GM23248 (cell line): ENCODE data around the gene USP20. TPM values are rescaled to one million over a fixed set of nuclear protein-coding genes. Genes with fewer than 3 reads are reported as not detected.

ENCODE experiments used
- DNase-seq: peaks from one replicate; pipeline ENCODE4 v3.0.0-alpha.2; 2015
- H2AFZ ChIP-seq: fragments of 200-600 bp; sonication (generic); 2 replicates; pipeline ENCODE4 v1.6.1; 2016; ENCODE audit warnings: antibody characterized with exemption
- H3F3A ChIP-seq: fragments of 200-600 bp; sonication (generic); 2 replicates; pipeline ENCODE4 v1.6.1; 2016; ENCODE audit warnings: mild to moderate bottlenecking, antibody characterized with exemption, mixed run types; ENCODE audit not compliant: insufficient read depth
- H3K27ac ChIP-seq: fragments of 200-600 bp; sonication (generic); 2 replicates; pipeline ENCODE4 v1.5.1; 2016; ENCODE audit warnings: mild to moderate bottlenecking
- H3K27me3 ChIP-seq: fragments of 200-600 bp; sonication (generic); replicated peaks from 2 replicates; pipeline ENCODE4 v1.6.1; 2016; ENCODE audit warnings: mild to moderate bottlenecking; ENCODE audit not compliant: insufficient read depth
- H3K36me3 ChIP-seq: fragments of 200-600 bp; sonication (generic); 2 replicates; pipeline ENCODE4 v1.6.1; 2016; ENCODE audit warnings: low read depth, mild to moderate bottlenecking
- H3K4me1 ChIP-seq: fragments of 200-600 bp; sonication (generic); 2 replicates; pipeline ENCODE4 v1.6.1; 2016; ENCODE audit warnings: mild to moderate bottlenecking; ENCODE audit not compliant: insufficient read depth
- H3K4me2 ChIP-seq: fragments of 200-600 bp; sonication (generic); one replicate; pipeline ENCODE4 v1.6.1; 2016; ENCODE audit warnings: mild to moderate bottlenecking; ENCODE audit not compliant: unreplicated experiment
- H3K4me3 ChIP-seq: fragments of 200-600 bp; sonication (generic); 2 replicates; pipeline ENCODE4 v1.5.1; 2016; ENCODE audit warnings: mild to moderate bottlenecking
- H3K79me2 ChIP-seq: fragments of 200-600 bp; sonication (generic); 2 replicates; pipeline ENCODE4 v1.6.1; 2016; ENCODE audit warnings: mild to moderate bottlenecking; ENCODE audit not compliant: insufficient read depth
- H3K9ac ChIP-seq: fragments of 200-600 bp; sonication (generic); 2 replicates; pipeline ENCODE4 v1.6.1; 2016; ENCODE audit warnings: mild to moderate bottlenecking
- H3K9me2 ChIP-seq: fragments of 200-600 bp; sonication (generic); 2 replicates; pipeline ENCODE4 v1.6.1; 2016; ENCODE audit warnings: mixed run types, mild to moderate bottlenecking, moderate library complexity; ENCODE audit not compliant: insufficient read depth
- H3K9me3 ChIP-seq: fragments of 200-600 bp; sonication (generic); one replicate; pipeline ENCODE4 v1.6.1; 2017; ENCODE audit warnings: low read depth
- H4K20me1 ChIP-seq: fragments of 200-600 bp; sonication (generic); 2 replicates; pipeline ENCODE4 v1.6.0; 2016; ENCODE audit not compliant: insufficient read depth
- EZH2 ChIP-seq: fragments of 200-600 bp; sonication (generic); IDR thresholded peaks from 2 replicates; pipeline ENCODE4 v1.6.1; 2018; ENCODE audit warnings: antibody characterized with exemption, mild to moderate bottlenecking; ENCODE audit not compliant: insufficient read depth, poor library complexity, severe bottlenecking
- EZH2phosphoT487 ChIP-seq: fragments of 200-600 bp; sonication (generic); IDR thresholded peaks from 2 replicates; pipeline ENCODE4 v1.6.1; 2018; ENCODE audit warnings: antibody characterized with exemption, moderate library complexity, mild to moderate bottlenecking, low read depth; ENCODE audit not compliant: insufficient read depth
- WGBS, 2 experiments: methylation state at CpG; one replicate each; pipeline ENCODE4 v1.1.6; 2015 to 2017; ENCODE audit warnings: low lambda C conversion rate in 2 of 2, low coverage in 1 of 2; ENCODE audit errors: missing lambda C conversion rate in 2 of 2; 5-methylcytosine and 5-hydroxymethylcytosine counted together
- in situ Hi-C: fragments of 300-500 bp; cut with MboI; formaldehyde crosslinking; loops from 2 replicates; pipeline ENCODE4 v1.15.0; 2020
- polyA plus RNA-seq: library from polyadenylated mRNA; unstranded; fragments of >200 nt; fragmentation: Nextera tagmentation; extraction: Ambion mirVana; gene quantifications from 2 replicates; pipeline ENCODE4 v1.2.1, GENCODE V29; 2016
- total RNA-seq: library from RNA; depleted of rRNA; stranded (reverse); fragments of >200 nt; shearing (Covaris generic); gene quantifications from 2 replicates; pipeline ENCODE4 v1.2.3, GENCODE V29; 2014

Gene USP20
- total and polyA plus RNA-seq, 2 experiments from 2014 or later = 10.3 to 15.8 TPM

DNA sequence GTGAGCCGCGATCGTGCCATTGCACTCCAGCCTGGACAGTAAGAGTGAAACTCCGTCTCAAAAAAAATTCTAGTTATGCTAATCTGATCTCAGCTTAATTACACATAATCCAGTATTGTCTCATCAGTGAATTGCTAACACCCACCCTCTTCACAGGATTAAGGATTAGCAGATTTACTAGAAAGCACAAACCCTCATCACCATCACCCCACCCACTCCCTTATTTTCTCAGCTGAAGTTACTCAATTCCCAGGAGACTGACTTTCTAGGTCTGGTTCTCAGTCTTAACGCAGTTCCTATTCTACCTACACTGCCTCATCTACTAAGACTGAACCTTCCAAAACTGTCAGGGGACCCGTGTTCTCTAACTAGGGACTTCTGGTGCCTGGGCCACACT, 23.3 kb upstream of the USP20 start:
- H3K27me3 ChIP-seq = no peaks in the 10 kb centered on the region
- H4K20me1 ChIP-seq = no peaks in the 10 kb centered on the region
- H3K4me3 ChIP-seq = no peak overlapping the region
- DNase-seq = peak; percentile 51
- no peaks in the 10 kb centered on the region for H3K9me3 ChIP-seq
- H3K4me1 ChIP-seq = no peaks in the 10 kb centered on the region
- no peak overlapping the region for H2AFZ ChIP-seq
- peaks cover 6% of the 10 kb centered on the region; the same call in 1 of the 2 replicates for H3K79me2 ChIP-seq
- no peak overlapping the region for H3K4me2 ChIP-seq
- no peaks in the 10 kb centered on the region for H3K9me2 ChIP-seq
- H3K27ac ChIP-seq = no peak overlapping the region
- in situ Hi-C loops = no loop called here
- peaks cover 9% of the 10 kb centered on the region; the same call in 1 of the 2 replicates for H3K36me3 ChIP-seq
- no peak overlapping the region for H3K9ac ChIP-seq
- peaks cover 29% of the 10 kb centered on the region for H3F3A ChIP-seq
- WGBS, 2 experiments = 87% methylated on average over 6 of the region's 6 CpGs
- no peak for TF ChIP-seq EZH2
- TF ChIP-seq EZH2phosphoT487 = no peak

DNA sequence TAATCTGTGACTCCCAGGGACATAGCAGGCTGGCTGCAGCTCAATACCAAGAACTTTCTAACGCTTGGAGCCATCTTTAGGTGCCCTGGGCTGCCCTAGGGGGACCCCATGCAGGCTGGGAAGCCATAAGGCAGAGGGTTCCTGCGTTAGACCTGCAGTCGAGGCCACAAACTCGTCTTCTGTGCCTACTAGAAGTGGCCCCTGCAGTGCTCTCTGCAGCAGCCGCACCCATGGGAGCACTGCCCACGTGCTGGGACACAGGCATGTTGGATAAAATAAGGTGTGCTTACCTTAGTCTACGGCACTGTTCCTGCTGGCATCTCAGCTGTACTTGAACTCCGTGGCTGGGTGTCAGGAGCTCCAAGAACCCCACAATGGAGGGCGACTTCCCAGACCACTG, 22.9 kb upstream of the USP20 start:
- Histone ChIP-seq H3K27me3 (no peaks in the 10 kb centered on the region), H3K4me2 (no peak overlapping the region), H3K9ac (no peak overlapping the region), H3K27ac (no peak overlapping the region), H3K79me2 (0 out of 2 replicates have a peak, but pooled peaks cover 1% of the 10 kb centered on the region), H3F3A (peaks cover 29% of the 10 kb centered on the region), H2AFZ (no peak overlapping the region), H3K4me1 (no peaks in the 10 kb centered on the region), H3K4me3 (no peak overlapping the region), H3K9me2 (no peaks in the 10 kb centered on the region), H4K20me1 (no peaks in the 10 kb centered on the region), H3K9me3 (no peaks in the 10 kb centered on the region), H3K36me3 (peaks cover 13% of the 10 kb centered on the region; the same call in 1 of the 2 replicates)
- in situ Hi-C loops = no loop called here
- TF ChIP-seq EZH2 (no peak), EZH2phosphoT487 (no peak)
- WGBS, 2 experiments = 63 to 69% methylated on average over 9 of the region's 9 CpGs
- DNase-seq = no peak

DNA sequence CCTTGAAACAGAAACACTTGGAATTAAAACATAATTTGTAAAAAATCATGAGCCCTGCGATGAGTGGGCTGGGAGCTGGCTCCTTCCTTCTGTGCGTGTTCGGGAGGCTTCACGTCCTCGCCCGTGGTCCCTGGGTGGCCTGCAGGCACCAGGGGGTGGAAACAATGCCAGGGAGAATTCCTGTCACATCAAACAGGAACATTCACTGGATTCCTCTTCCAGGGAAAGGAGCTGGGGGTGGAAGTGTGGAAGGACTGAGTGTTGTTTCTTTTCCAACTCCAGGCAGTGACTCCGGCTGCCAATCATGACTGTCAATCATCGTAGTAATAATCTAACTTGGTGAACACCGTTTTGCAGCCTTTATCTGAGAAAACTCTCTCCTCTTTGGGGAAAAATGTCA, 21.6 kb upstream of the USP20 start:
- Histone ChIP-seq H3K9me2 (no peaks in the 10 kb centered on the region), H3K79me2 (no peaks in the 10 kb centered on the region), H4K20me1 (no peaks in the 10 kb centered on the region), H3K27me3 (no peaks in the 10 kb centered on the region), H3K4me3 (no peak overlapping the region), H3F3A (peaks cover 29% of the 10 kb centered on the region), H3K9me3 (no peaks in the 10 kb centered on the region), H3K4me1 (no peaks in the 10 kb centered on the region), H3K9ac (no peak overlapping the region), H3K27ac (no peak overlapping the region), H3K36me3 (peaks cover 24% of the 10 kb centered on the region; the same call in 1 of the 2 replicates), H2AFZ (no peak overlapping the region), H3K4me2 (no peak overlapping the region)
- DNase-seq = no peak
- TF ChIP-seq EZH2 (no peak), EZH2phosphoT487 (no peak)
- 68 to 75% methylated on average over 9 of the region's 9 CpGs for WGBS, 2 experiments
- in situ Hi-C loops = no loop called here

DNA sequence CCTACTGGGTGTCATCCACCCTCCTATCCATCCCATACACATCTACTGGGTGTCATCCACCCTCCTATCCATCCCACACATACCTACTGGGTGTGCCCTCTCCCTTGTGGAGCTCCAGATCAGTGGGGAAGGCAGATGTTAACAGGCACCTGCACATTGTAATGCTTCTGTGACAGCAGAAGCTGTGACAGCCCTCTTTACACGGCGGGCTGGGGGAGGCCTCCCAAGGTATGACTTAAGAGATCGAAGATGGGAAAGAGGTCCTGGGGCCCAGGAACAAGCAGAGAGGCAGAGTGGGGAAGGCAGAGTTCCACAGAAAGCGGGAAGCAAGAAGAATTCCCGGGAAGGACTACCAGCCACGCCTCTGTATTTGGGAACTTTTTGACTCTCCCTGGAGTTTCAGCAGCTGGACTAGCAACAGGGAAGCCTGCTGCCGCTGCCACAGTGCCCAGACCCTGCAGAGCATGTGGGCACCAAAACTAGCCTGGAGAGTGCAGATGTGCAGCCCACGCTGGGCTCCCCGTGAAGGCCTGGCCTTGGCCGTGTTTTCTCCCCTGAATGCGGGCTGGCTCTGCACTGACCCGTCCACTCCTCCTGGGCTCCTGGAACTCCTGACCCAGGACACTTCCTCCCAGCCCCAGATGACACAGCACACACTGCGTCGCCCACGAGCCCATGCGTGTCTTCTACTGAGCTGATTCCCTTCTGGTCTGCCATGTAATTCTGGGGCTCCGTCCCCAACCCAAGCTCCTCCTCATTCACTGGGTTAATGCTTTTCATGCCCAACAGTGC, 20.6 kb upstream of the USP20 start:
- TF ChIP-seq EZH2 (no peak), EZH2phosphoT487 (no peak)
- no peak overlapping the region for H3K4me3 ChIP-seq
- H3K9me2 ChIP-seq = no peaks in the 10 kb centered on the region
- no peak overlapping the region for H3K27ac ChIP-seq
- no peaks in the 10 kb centered on the region for H3K27me3 ChIP-seq
- H3K4me1 ChIP-seq = no peaks in the 10 kb centered on the region
- peaks cover 24% of the 10 kb centered on the region; the same call in 1 of the 2 replicates for H3K36me3 ChIP-seq
- H3F3A ChIP-seq = peaks cover 29% of the 10 kb centered on the region
- H3K9me3 ChIP-seq = no peaks in the 10 kb centered on the region
- no peak for DNase-seq
- no peak overlapping the region for H2AFZ ChIP-seq
- in situ Hi-C loops = no loop called here
- no peaks in the 10 kb centered on the region for H4K20me1 ChIP-seq
- no peak overlapping the region for H3K4me2 ChIP-seq
- peaks cover 6% of the 10 kb centered on the region; the same call in 1 of the 2 replicates for H3K79me2 ChIP-seq
- 86% methylated on average over 17 of the region's 17 CpGs for WGBS, 2 experiments
- no peak overlapping the region for H3K9ac ChIP-seq
